ENCODE measurements around the gene CRYBB3.

Gene CRYBB3

DNA sequence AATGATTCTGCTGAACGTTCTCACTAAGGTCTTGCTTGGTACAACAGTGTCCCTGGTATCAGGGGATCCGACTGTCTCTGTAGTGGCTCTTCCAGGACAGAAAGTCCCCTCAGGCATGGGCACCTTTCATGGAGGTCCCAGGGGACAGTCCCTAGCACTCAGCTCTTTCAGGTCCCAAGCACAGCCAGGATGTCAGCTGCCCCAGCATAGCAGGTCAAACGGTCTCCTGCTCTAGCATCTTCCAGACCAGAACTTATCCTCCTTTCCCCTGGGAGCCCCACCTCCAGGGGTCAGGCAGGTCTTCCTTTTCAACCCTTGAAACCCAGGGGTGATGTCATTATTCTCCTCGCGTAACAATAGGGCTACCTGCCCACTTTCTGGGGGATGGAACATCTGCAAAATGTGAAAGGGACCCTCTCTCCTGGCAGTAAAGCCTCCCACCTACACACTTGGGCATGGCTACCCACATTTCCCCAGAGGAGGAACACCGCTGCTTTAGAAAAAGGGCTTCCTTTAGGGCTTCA lies 24.7 kb upstream of the CRYBB3 start:
- Histone ChIP-seq H3K27me3 (ENCODE audit: low read depth, low read length) (peaks cover 8% of the 10 kb centered on the region), H3K9ac (ENCODE audit: low read length) (no peak overlapping the region), H3K4me3 (ENCODE audit: low read length) (no peak overlapping the region), H3K27ac (ENCODE audit: low read length) (no peak overlapping the region), H4K20me1 (ENCODE audit: insufficient read depth, low read length) (no peaks in the 10 kb centered on the region), H2AFZ (ENCODE audit: low read depth, low read length) (no peak overlapping the region), H3K79me2 (ENCODE audit: low read length) (no peaks in the 10 kb centered on the region), H3K4me2 (ENCODE audit: low read length) (no peak overlapping the region), H3K4me1 (ENCODE audit: low read length) (no peaks in the 10 kb centered on the region), H3K9me3 (ENCODE audit: insufficient read depth, low read length) (peaks cover 5% of the 10 kb centered on the region; the same call in 1 of the 2 replicates), H3K36me3 (replicated peaks; ENCODE audit: low read depth, low read length) (no peaks in the 10 kb centered on the region)
- TF ChIP-seq, protein P1, sequence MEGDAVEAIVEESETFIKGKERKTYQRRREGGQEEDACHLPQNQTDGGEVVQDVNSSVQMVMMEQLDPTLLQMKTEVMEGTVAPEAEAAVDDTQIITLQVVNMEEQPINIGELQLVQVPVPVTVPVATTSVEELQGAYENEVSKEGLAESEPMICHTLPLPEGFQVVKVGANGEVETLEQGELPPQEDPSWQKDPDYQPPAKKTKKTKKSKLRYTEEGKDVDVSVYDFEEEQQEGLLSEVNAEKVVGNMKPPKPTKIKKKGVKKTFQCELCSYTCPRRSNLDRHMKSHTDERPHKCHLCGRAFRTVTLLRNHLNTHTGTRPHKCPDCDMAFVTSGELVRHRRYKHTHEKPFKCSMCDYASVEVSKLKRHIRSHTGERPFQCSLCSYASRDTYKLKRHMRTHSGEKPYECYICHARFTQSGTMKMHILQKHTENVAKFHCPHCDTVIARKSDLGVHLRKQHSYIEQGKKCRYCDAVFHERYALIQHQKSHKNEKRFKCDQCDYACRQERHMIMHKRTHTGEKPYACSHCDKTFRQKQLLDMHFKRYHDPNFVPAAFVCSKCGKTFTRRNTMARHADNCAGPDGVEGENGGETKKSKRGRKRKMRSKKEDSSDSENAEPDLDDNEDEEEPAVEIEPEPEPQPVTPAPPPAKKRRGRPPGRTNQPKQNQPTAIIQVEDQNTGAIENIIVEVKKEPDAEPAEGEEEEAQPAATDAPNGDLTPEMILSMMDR (IDR thresholded peaks at IDR 0.05; ENCODE audit: low read depth, low read length) = no peak
- TF ChIP-seq EZH2phosphoT487 (IDR thresholded peaks at IDR 0.05; ENCODE audit: low read depth) = no peak

GRCh38 chr22:25176175-25176574 lies 23.5 kb upstream of the CRYBB3 start:
- H3K9ac ChIP-seq (ENCODE audit: low read length) = no peak overlapping the region
- TF ChIP-seq, protein P1 (IDR thresholded peaks at IDR 0.05; ENCODE audit: low read depth, low read length) = no peak
- TF ChIP-seq EZH2phosphoT487 (IDR thresholded peaks at IDR 0.05; ENCODE audit: low read depth) = no peak
- H4K20me1 ChIP-seq (ENCODE audit: insufficient read depth, low read length) = no peaks in the 10 kb centered on the region
- no peak overlapping the region for H3K4me2 ChIP-seq (ENCODE audit: low read length)
- H3K9me3 ChIP-seq (ENCODE audit: insufficient read depth, low read length) = peaks cover 5% of the 10 kb centered on the region; the same call in 1 of the 2 replicates
- H2AFZ ChIP-seq (ENCODE audit: low read depth, low read length) = no peak overlapping the region
- H3K36me3 ChIP-seq (replicated peaks; ENCODE audit: low read depth, low read length) = no peaks in the 10 kb centered on the region
- H3K4me1 ChIP-seq (ENCODE audit: low read length) = no peaks in the 10 kb centered on the region
- no peak overlapping the region for H3K27ac ChIP-seq (ENCODE audit: low read length)
- peaks cover 15% of the 10 kb centered on the region; the same call in 1 of the 2 replicates for H3K27me3 ChIP-seq (ENCODE audit: low read depth, low read length)
- H3K4me3 ChIP-seq (ENCODE audit: low read length) = no peak overlapping the region
- no peaks in the 10 kb centered on the region for H3K79me2 ChIP-seq (ENCODE audit: low read length)

- H3K9me3 ChIP-seq (ENCODE audit: insufficient read depth, low read length) = peaks cover 5% of the 10 kb centered on the region; the same call in 1 of the 2 replicates
- H3K9ac ChIP-seq (ENCODE audit: low read length) = no peak overlapping the region
- H3K4me3 ChIP-seq (ENCODE audit: low read length) = no peak overlapping the region
- no peaks in the 10 kb centered on the region for H3K4me1 ChIP-seq (ENCODE audit: low read length)
- H3K27me3 ChIP-seq (ENCODE audit: low read depth, low read length) = peaks cover 15% of the 10 kb centered on the region; the same call in 1 of the 2 replicates
- H4K20me1 ChIP-seq (ENCODE audit: insufficient read depth, low read length) = no peaks in the 10 kb centered on the region
- no peak overlapping the region for H2AFZ ChIP-seq (ENCODE audit: low read depth, low read length)
- no peak for TF ChIP-seq EZH2phosphoT487 (IDR thresholded peaks at IDR 0.05; ENCODE audit: low read depth)
- TF ChIP-seq, protein P1 (IDR thresholded peaks at IDR 0.05; ENCODE audit: low read depth, low read length) = no peak
- H3K27ac ChIP-seq (ENCODE audit: low read length) = no peak overlapping the region
- no peaks in the 10 kb centered on the region for H3K79me2 ChIP-seq (ENCODE audit: low read length)
- no peaks in the 10 kb centered on the region for H3K36me3 ChIP-seq (replicated peaks; ENCODE audit: low read depth, low read length)
- H3K4me2 ChIP-seq (ENCODE audit: low read length) = no peak overlapping the region
Measured at GRCh38 chr22:25176799-25177198, 22.9 kb upstream of the CRYBB3 start.

DNA sequence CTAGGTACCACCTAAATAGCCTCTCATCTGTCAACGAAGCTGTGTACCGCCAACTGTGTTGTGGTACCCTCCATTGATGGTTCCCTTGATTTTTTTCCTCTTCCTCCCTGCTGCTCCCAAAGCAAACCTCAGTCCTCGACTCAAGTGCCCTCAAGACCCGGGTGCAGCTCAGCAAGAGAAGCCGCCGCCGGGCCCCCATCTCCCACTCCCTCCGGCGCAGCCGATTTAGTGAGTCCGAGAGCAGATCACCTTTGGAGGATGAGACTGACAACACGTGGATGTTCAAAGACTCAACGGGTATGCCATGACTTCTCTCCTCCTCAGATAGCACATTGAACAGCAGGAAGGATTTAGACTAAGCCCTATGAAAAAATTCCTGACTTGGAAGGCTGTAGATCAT lies 22.4 kb upstream of the CRYBB3 start:
- no peaks in the 10 kb centered on the region for H4K20me1 ChIP-seq (ENCODE audit: insufficient read depth, low read length)
- TF ChIP-seq EZH2phosphoT487 (IDR thresholded peaks at IDR 0.05; ENCODE audit: low read depth) = no peak
- TF ChIP-seq, protein P1 (IDR thresholded peaks at IDR 0.05; ENCODE audit: low read depth, low read length) = no peak
- H3K79me2 ChIP-seq (ENCODE audit: low read length) = no peaks in the 10 kb centered on the region
- no peak overlapping the region for H3K27ac ChIP-seq (ENCODE audit: low read length)
- no peak overlapping the region for H3K4me2 ChIP-seq (ENCODE audit: low read length)
- peaks cover 5% of the 10 kb centered on the region; the same call in 1 of the 2 replicates for H3K9me3 ChIP-seq (ENCODE audit: insufficient read depth, low read length)
- H3K36me3 ChIP-seq (replicated peaks; ENCODE audit: low read depth, low read length) = no peaks in the 10 kb centered on the region
- H2AFZ ChIP-seq (ENCODE audit: low read depth, low read length) = no peak overlapping the region
- no peak overlapping the region for H3K9ac ChIP-seq (ENCODE audit: low read length)
- H3K4me3 ChIP-seq (ENCODE audit: low read length) = no peak overlapping the region
- H3K27me3 ChIP-seq (ENCODE audit: low read depth, low read length) = peaks cover 15% of the 10 kb centered on the region; the same call in 1 of the 2 replicates
- no peaks in the 10 kb centered on the region for H3K4me1 ChIP-seq (ENCODE audit: low read length)

All from OCI-LY3 (cell line).